GM12872 (cell line): ENCODE measurements around the gene TWF2.

Experiments
- CTCF ChIP-seq: IDR thresholded peaks from 3 replicates; pipeline ENCODE4 v1.5.1; 2011; ENCODE audit warnings: low read depth, mild to moderate bottlenecking, low read length, moderate library complexity; ENCODE audit not compliant: insufficient read depth

Gene TWF2

GRCh38 chr3:52228751-52229291, 10.1 kb downstream of the TWF2 start:
- TF ChIP-seq CTCF, result no peak

- TF ChIP-seq CTCF, result no peak
Observed at GRCh38 chr3:52228266-52228665, 10.7 kb downstream of the TWF2 start.

GRCh38 chr3:52227766-52228165, 11.2 kb downstream of the TWF2 start:
- TF ChIP-seq CTCF, result no peak

- TF ChIP-seq CTCF, result peak; percentile 26; the same call in 1 of the 3 replicates
Observed at GRCh38 chr3:52227117-52227516, 11.8 kb downstream of the TWF2 start.

- peak; percentile 30; the same call in 1 of the 3 replicates for TF ChIP-seq CTCF
Observed at GRCh38 chr3:52226229-52226817, 12.6 kb downstream of the TWF2 start.

GRCh38 chr3:52225452-52226228, 13.3 kb downstream of the TWF2 start, which contains the start of gene TLR9:
Gene TLR9, minus strand, starts transcription at chr3:52225645. Its CDS starts 116 bp downstream, at chr3:52225529.
- no peak for TF ChIP-seq CTCF

GRCh38 chr3:52223449-52224408, 15.2 kb downstream of the TWF2 start:
- TF ChIP-seq CTCF, result no peak
